K562 (cell line): ENCODE measurements around the gene PIGL. TPM values are rescaled to one million over a fixed set of nuclear protein-coding genes. Genes with fewer than 3 reads are reported as not detected.

ENCODE experiments used
- ATAC-seq: fragments of 200-7000 bp; cut with Tn5 transposase; 3 replicates; pipeline ENCODE4 v1.9.1; 2020; ENCODE audit warnings: moderate library complexity
- BruUV-seq: library from RNA; stranded (reverse); fragments of 400-500 nt; replicated peaks from 2 replicates; lab custom pipeline; 2021; lab: Mats Ljungman, UMichigan
- CTCF ChIA-PET: fragments of 300-600 bp; formaldehyde crosslinking; extraction: SDS; loops from one replicate; lab custom pipeline; 2021; ENCODE audit warnings: low intra/inter-chr PET ratio; lab: Yijun Ruan, JAX
- POLR2A ChIA-PET: fragments of 300-600, 350-650 bp; sonication (Branson Sonifier 250); formaldehyde crosslinking; extraction: SDS; loops from one replicate; lab custom pipeline; 2021; ENCODE audit warnings: antibody characterized with exemption, inconsistent platforms; lab: Yijun Ruan, JAX
- DNase-seq, 4 experiments: peaks; one replicate each; pipeline versions ENCODE4 v3.0.0 to v3.0.0-alpha.2; 2011 to 2018; ENCODE audit warnings: low spot score in 3 of 4, mixed read lengths in 3 of 4; ENCODE audit errors: extremely low read depth in 1 of 4
- FAIRE-seq: peaks from 2 replicates; lab custom pipeline; 2011; peaks lifted over from hg19 to GRCh38; lab: Jason Lieb, UNC
- H2AFZ ChIP-seq: 2 replicates; pipeline ENCODE4 v1.6.0; 2011; ENCODE audit warnings: low read depth, low read length, control low read depth, inconsistent platforms
- H3K27ac ChIP-seq: fragments of 200-600 bp; 3 replicates; pipeline ENCODE4 v1.8.0; 2011; ENCODE audit warnings: low read depth, mild to moderate bottlenecking, control low read depth, inconsistent platforms, low read length, moderate library complexity, mixed read lengths; ENCODE audit errors: extremely low read depth
- H3K27me3 ChIP-seq, 2 experiments: fragments of 300-600 bp in 1 of 2; 2 replicates in 1 of 2; 3 replicates in 1 of 2; pipeline versions ENCODE4 v1.6.0 to v1.8.0; 2011; ENCODE audit warnings: inconsistent platforms in 2 of 2, low read length in 2 of 2, mild to moderate bottlenecking in 1 of 2, mixed read lengths in 1 of 2, moderate library complexity in 1 of 2; ENCODE audit not compliant: control insufficient read depth in 2 of 2, insufficient read depth in 2 of 2
- H3K36me3 ChIP-seq: fragments of 300-600 bp; 3 replicates; pipeline ENCODE4 v1.8.0; 2011; ENCODE audit warnings: mild to moderate bottlenecking, low read length, inconsistent platforms; ENCODE audit not compliant: control insufficient read depth, insufficient read depth
- H3K4me1 ChIP-seq, 2 experiments: fragments of 200-600 bp in 1 of 2; replicated peaks in 1 of 2; 2 replicates in 1 of 2; 3 replicates in 1 of 2; pipeline versions ENCODE4 v1.5.1 to v1.8.0; 2011; ENCODE audit warnings: inconsistent platforms in 2 of 2, low read length in 2 of 2, mild to moderate bottlenecking in 1 of 2, mixed read lengths in 1 of 2, moderate library complexity in 1 of 2; ENCODE audit not compliant: control insufficient read depth in 2 of 2, insufficient read depth in 2 of 2
- H3K4me2 ChIP-seq: 2 replicates; pipeline ENCODE4 v1.6.1; 2011; ENCODE audit warnings: low read length, control low read depth, inconsistent platforms, mixed read lengths; ENCODE audit not compliant: insufficient read depth
- H3K4me3 ChIP-seq: fragments of 200-600 bp; sonication (generic), shearing (Covaris generic); 2 replicates; pipeline ENCODE4 v1.5.1; 2016; ENCODE audit warnings: control low read depth, inconsistent platforms
- H3K79me2 ChIP-seq: fragments of 200-600 bp; 3 replicates; pipeline ENCODE4 v1.8.0; 2011; ENCODE audit warnings: low read length, inconsistent platforms; ENCODE audit not compliant: control insufficient read depth, insufficient read depth
- H3K9ac ChIP-seq, 2 experiments: 2 replicates each; pipeline versions ENCODE4 v1.6.0 to v1.6.1; 2011; ENCODE audit warnings: low read depth in 2 of 2, low read length in 2 of 2, control low read depth in 1 of 2, inconsistent platforms in 1 of 2, mild to moderate bottlenecking in 1 of 2, mixed read lengths in 1 of 2; ENCODE audit not compliant: insufficient read depth in 1 of 2
- H3K9me1 ChIP-seq: one replicate; pipeline ENCODE4 v1.6.0; 2011; ENCODE audit warnings: inconsistent platforms, mild to moderate bottlenecking, low read length, moderate library complexity; ENCODE audit not compliant: control insufficient read depth, insufficient read depth
- H3K9me3 ChIP-seq: replicated peaks from 2 replicates; pipeline ENCODE4 v1.5.1; 2011; ENCODE audit warnings: low read depth, low read length, inconsistent platforms; ENCODE audit not compliant: control insufficient read depth, insufficient read depth
- H4K20me1 ChIP-seq: replicated peaks from 2 replicates; pipeline ENCODE4 v1.6.1; 2011; ENCODE audit warnings: low read length, inconsistent platforms, mixed read lengths; ENCODE audit not compliant: control insufficient read depth, insufficient read depth
- ARID4B ChIP-seq: sonication (generic); formaldehyde crosslinking; IDR thresholded peaks from 2 replicates; pipeline ENCODE4 v1.8.0; 2022; ENCODE audit warnings: mild to moderate bottlenecking, missing genetic modification reagents
- PTTG1 ChIP-seq: fragments of 450-650 bp; IDR thresholded peaks from 2 replicates; pipeline ENCODE4 v1.6.1; 2016; ENCODE audit warnings: low read depth, mild to moderate bottlenecking, missing genetic modification characterization, missing compliant biosample characterization
- ZFP36 ChIP-seq: fragments of 150-350 bp; IDR thresholded peaks from 2 replicates; pipeline ENCODE4 v1.6.1; 2018; ENCODE audit warnings: low read length, low read depth; ENCODE audit not compliant: partially characterized antibody
- ZNF586 ChIP-seq: fragments of 450-650 bp; formaldehyde crosslinking; conservative IDR thresholded peaks from 2 replicates; pipeline ENCODE4 v1.4.0; 2020; ENCODE audit warnings: mild to moderate bottlenecking, moderate library complexity
- WGBS: fragments of 100-300 bp; shearing (Covaris generic); methylation state at CpG from one replicate; pipeline ENCODE4 v1.1.6; 2016; ENCODE audit warnings: low coverage, mixed read lengths; ENCODE audit not compliant: insufficient coverage; ENCODE audit errors: missing lambda C conversion rate; 5-methylcytosine and 5-hydroxymethylcytosine counted together
- in situ Hi-C: fragments of 300-500 bp; cut with MboI; formaldehyde crosslinking; loops from 4 replicates; pipeline ENCODE4 v1.15.0; 2018; ENCODE audit warnings: inconsistent platforms, mixed read lengths
- intact Hi-C: fragments of 100-400 bp; cut with micrococcal nuclease; formaldehyde crosslinking; loops from 2 replicates; pipeline ENCODE4 v1.14.2; 2022
- polyA plus RNA-seq, 8 experiments: library from polyadenylated mRNA; depleted of rRNA in 4 of 8; stranded (reverse) in 5 of 8; unstranded in 3 of 8; fragments of >200 nt; fragmentation: Nextera tagmentation in 2 of 8; fragmentation: Illumina TruSeq in 1 of 8; extraction: Ambion mirVana in 2 of 8; extraction: Trizol in 1 of 8; gene quantifications; 2 replicates each; pipeline versions ENCODE4 v1.2.1 to v1.2.3, GENCODE V29; 2011 to 2014; ENCODE audit warnings: inconsistent platforms in 1 of 8, missing spikeins in 1 of 8
- total RNA-seq, 7 experiments: library from RNA; depleted of rRNA in 6 of 7; stranded (reverse); fragments of >200 nt in 6 of 7; fragmentation: Illumina TruSeq in 2 of 7; extraction: Trizol in 2 of 7; gene quantifications; 2 replicates each; pipeline versions ENCODE4 v1.2.1 to v1.2.3, GENCODE V29; 2011 to 2021; ENCODE audit warnings: low replicate concordance in 1 of 7

PIGL gene
- total and polyA plus RNA-seq, 9 of the 15 experiments (the other 6 are each of a cell fraction or from before 2014, with no cell fraction given) = 19.9 to 55.3 (median 29.6) TPM

DNA sequence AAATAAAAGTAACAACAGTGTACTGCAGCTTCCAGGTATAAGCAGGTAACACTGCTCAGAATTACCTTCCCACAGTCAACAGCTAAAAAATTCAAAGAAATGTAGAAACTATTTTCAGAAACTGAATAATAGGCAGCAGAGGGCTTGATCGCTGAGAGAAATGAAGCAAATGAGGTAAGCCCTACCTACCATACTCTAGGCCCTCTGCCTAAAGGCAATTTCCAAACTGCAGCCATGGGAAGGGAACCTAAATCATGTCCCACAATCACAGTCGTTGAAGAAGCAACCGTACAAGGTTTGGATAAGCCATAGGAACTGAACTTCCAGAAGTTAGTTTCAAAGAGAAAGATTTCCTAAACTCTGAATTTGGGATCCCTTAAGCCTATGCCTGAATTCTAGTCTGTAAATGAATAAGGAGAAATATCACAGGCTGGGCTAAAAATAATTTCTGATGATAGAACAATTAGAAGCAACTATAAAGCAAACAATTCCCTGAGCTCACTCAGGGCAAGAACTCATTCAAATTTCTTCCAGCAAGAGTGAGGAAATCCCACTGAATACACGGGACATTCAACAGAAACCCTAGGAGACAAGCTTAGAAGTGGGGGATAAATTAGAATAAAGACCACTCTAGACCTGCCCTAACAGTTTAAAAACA lies 26.2 kb upstream of the PIGL start:
- no peak overlapping the region for H3K4me3 ChIP-seq
- peaks cover 31% of the 10 kb centered on the region for H3K79me2 ChIP-seq
- no peaks in the 10 kb centered on the region for H3K9me3 ChIP-seq
- no peak for FAIRE-seq
- 72% methylated on average over 4 of the region's 4 CpGs for WGBS
- no peak overlapping the region for H3K4me2 ChIP-seq
- DNase-seq = no peak
- no peaks in the 10 kb centered on the region for H3K27me3 ChIP-seq
- H4K20me1 ChIP-seq = no peaks in the 10 kb centered on the region
- no peaks in the 10 kb centered on the region for H3K9me1 ChIP-seq
- H3K36me3 ChIP-seq = peaks cover 34% of the 10 kb centered on the region; the same call in 2 of the 3 replicates
- BruUV-seq = no TSS peak
- no peak overlapping the region for H2AFZ ChIP-seq
- in situ Hi-C loops (no loop called here), intact Hi-C loops (no loop called here)
- no peak overlapping the region for H3K27ac ChIP-seq
- POLR2A ChIA-PET = interaction anchor here (0.6 to 2.2 kb wide), 3 partner anchors 25 to 1200 kb away, joined by 3 to 7 read pairs (median 3); partner anchors contain the start of genes NCOR1 and PIGL
- no peak overlapping the region for H3K9ac ChIP-seq
- no peak for ATAC-seq
- CTCF ChIA-PET = no interaction called here
- TF ChIP-seq ZFP36 = no peak
- no peak for TF ChIP-seq ZNF586
- no peak for TF ChIP-seq PTTG1
- TF ChIP-seq ARID4B (CRISPR knock-in tag) = no peak
- H3K4me1 ChIP-seq = no peaks in the 10 kb centered on the region; a peak in 2 of 5 replicates
